SKM-1 treated with dmso at 0.1 percent for 144 hours (cell line): Measurements from ENCODE around the gene MYO1F.
"Not testable (repeated sequence)": the region's sequence is repeated elsewhere in the genome, so short reads cannot be mapped to it uniquely, and the experiment has no call there.

ENCODE experiments used
- DNase-seq: peaks from one replicate; lab custom pipeline; 2025; ENCODE audit not compliant: unreplicated experiment; lab: John Stamatoyannopoulos, UW

MYO1F gene

DNA sequence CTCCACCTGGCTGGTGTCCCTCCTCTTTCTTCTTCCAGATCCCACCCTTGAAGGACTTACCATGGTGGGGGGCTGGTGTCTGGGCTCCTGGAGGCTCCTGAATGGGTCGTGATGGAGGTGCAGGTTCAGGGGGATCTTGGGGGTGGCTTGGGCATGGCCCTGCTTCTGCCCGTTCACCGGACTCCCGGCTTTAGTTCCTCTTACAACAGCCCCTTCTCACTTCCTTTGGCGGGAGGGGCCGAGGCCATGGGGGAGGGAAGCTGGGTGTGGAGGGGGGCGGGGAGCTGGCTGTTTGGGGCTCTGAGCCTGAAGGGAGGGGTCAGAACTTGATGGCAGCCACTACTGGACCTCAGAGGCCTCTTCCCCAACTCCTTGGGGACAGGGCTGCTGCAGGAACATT lies at the start of gene MYO1F:
Gene MYO1F (minus strand): TSS at position 196 of the 400 bp plus-strand sequence. CDS start 133 bp downstream, at position 63.
- DNase-seq: peak; percentile 79

DNA sequence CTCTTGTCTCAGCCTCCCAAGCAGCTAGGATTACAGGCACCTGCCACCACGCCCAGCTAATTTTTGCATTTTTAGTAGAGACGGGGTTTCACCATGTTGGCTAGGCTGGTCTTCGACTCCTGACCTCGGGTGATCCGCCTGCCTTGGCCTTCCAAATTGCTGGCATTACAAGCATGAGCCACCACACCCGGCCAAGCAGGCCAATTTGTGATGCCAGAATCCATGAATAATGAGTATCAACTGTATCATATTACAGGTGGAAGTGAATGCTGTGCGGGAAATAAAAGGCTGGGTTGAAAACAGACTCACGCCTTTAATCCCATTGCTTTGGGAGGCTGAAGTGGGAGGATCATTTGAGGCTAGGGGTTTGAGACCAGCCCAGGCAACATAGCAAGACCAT lies 49.6 kb upstream of the MYO1F start:
- no peak for DNase-seq

DNA sequence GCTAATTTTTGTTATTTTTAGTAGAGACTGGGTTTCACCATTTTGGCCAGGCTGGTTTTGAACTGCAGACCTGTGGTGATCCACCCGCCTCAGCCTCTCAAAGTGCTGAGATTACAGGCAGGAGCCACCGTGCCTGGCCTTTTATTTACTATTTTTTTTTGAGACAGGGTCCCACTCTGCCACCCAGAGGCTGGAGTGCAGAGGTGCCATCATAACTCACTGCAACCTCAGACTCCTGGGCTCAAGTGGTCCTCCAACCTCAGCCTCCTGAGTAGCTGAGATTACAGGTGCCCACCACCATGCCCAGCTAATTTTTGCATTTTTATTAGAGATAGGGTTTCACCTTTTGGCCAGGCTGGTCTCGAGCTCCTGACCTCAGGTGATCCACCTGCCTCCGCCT lies 45.6 kb upstream of the MYO1F start:
- DNase-seq: not testable (repeated sequence)

DNA sequence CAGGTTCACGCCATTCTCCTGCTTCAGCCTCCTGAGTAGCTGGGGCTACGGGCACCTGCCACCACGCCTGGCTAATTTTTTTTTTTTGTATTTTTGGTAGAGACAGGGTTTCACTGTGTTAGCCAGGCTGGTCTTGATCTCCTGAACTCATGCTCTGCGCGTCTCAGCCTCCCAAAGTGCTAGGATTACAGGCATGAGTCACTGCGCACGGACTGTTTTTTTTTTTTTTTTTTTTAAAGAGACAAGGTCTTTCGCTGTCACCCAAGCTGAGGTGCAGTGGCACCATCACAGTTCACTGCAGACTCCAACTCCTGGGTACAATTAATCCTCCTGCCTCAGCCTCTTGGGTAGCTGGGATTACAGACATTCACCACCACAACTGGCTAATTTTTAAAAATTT lies 41.5 kb upstream of the MYO1F start:
- DNase-seq: no peak

DNA sequence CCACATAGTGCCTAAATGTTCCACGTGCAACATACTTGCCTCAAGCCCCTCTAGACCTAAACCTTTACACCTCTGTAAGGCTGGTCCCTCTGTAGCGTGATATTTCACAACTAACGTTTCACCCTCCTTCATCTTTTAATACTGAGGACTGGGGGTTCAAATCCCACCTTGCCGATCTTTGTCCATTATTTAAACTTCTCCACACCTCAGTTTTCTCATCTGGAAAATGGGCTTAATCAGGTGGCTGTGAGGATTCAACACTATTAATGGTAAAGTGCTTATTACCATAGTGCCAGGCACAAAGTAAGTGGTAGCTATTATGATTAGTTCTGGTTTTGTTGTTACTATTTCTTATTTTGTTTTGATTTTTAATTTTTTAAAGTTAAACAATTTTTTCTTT lies 40.7 kb upstream of the MYO1F start:
- DNase-seq: no peak

- DNase-seq: not testable (repeated sequence)
Measured at GRCh38 chr19:8617325-8617724, 40.1 kb upstream of the MYO1F start.

DNA sequence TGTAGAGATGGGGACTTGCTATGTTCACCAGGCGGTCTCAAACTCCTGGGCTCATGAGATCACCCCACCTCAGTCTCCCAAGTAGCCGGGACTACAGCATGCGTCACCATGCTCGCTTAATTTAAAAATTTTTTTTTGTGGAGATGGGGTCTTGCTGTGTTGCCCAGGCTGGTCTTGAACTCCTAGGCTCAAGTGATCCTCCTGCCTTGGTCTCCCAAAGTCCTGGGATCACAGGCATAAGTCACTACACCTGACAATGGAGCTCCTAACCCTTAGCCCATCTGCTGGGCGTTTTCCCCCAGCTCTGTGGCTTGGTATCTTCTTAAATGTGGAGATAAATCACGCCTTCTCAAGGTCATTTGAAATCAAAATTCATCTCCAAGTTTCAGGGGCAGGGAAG lies 39.6 kb upstream of the MYO1F start:
- no peak for DNase-seq

DNA sequence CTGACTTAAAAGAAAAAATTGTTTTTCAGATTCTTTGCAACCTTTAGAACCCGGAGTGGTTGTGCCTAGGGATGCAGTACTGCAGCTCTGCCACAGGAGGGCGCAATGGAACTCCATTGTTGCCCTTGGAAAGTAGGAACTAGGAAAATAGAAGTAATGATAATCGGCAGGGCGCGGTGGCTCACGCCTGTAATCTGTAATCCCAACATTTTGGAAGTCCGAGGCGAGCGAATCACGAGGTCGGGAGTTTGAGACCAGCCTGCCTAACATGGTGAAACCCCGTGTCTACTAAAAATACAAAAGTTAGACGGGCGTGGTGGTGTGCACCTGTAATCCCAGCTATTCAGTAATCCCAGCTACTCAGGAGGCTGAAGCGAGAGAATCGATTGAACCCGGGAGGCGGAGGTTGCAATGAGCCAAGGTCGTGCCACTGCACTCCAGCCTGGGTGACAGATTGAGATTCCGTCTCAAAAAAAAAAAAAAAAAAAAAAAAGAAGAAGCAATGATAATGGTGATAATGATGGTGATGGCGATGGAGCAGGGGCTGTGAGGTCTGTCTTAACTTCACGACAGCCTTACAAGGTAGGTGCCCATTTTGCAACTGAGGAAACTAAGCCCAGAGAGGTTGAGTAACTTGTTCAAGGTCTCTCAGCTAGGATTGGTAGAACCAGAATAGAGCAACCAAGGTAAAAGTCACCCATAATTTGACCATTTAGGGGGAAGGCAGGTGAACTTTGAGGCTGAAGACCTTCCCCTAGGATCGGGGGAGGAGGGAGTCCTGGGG lies 38.8 kb upstream of the MYO1F start:
- peak; percentile 50 for DNase-seq

- no peak for DNase-seq
Measured at GRCh38 chr19:8615024-8615423, 37.8 kb upstream of the MYO1F start.

DNA sequence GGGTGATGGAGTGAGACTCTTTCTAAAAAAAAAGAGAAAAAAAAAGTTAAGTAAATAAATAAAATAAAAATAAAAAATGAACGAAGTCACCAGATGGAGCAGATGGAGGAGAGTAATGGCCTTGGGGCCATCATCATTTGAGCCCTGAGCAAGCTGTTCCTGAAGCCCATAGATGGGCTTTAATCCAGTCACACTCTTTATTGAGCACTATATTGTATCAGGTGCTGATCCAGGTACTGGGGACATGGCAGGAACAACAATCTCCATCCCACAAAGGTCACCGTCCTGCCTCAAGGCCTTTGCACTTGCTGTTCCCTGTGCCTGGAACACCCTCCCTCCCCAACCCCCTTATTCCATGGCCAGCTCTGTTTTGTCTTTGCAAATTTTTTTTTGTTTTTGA lies 37.2 kb upstream of the MYO1F start:
- no peak for DNase-seq

- DNase-seq: no peak
Measured at GRCh38 chr19:8612807-8613171, 35.5 kb upstream of the MYO1F start.

GRCh38 chr19:8611877-8612806 lies 34.9 kb upstream of the MYO1F start:
- DNase-seq: no peak

- no peak for DNase-seq
Measured at GRCh38 chr19:8611391-8611876, 34.2 kb upstream of the MYO1F start.

DNA sequence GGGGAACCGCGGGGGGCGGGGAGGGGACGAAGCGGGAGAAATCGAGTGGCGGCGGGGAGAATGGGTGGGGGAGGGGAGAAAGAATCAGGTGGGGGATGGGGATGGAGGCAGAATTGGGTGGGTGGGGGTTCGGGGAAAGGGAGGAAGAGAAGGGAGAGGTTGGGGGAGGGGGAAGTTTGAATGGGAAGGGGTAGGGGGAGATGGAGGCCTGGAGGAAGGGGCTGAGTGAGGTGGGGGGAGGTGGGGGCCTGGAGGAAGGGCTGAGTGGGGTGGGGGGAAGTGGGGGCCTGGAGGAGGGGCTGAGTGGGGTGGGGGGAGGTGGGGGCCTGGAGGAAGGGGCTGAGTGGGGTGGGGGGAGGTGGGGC lies 33.7 kb upstream of the MYO1F start:
- no peak for DNase-seq

- peak; percentile 8 for DNase-seq
Measured at GRCh38 chr19:8610041-8610935, 33.0 kb upstream of the MYO1F start, which contains the start of gene ADAMTS10. ADAMTS10 (minus strand) TSS chr19:8610715; CDS start chr19:8605710, 5,005 bp downstream.

GRCh38 chr19:8609279-8610040 lies 32.2 kb upstream of the MYO1F start:
- DNase-seq: peak; percentile 44

DNA sequence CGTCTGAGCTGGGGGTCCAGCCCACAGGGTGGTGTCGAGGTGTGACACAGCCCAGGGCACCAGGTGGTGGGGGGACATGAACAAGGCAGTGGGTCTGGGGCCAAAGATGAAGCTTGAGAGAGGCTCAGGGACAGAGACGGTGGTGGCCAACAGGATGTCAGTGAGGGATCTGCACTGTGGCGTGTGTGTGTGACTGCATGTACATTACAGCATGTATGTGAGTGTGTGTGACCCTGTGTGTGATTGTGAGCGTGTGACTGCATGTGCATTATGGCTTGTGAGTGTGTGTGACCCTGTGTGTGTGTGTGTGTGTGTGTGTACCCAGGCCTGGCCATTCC lies 31.7 kb upstream of the MYO1F start:
- no peak for DNase-seq

- no peak for DNase-seq
Measured at GRCh38 chr19:8607386-8607785, 30.1 kb upstream of the MYO1F start.

GRCh38 chr19:8605514-8605913 lies 28.3 kb upstream of the MYO1F start:
- no peak for DNase-seq

- DNase-seq: no peak
Measured at GRCh38 chr19:8601796-8602195, 24.6 kb upstream of the MYO1F start.
